CD4-positive, alpha-beta T cell treated with Interleukin-17A for 4 hours (primary cell): ENCODE results near the gene BMP2K.
"Not testable (repeated sequence)": the region's sequence is repeated elsewhere in the genome, so short reads cannot be mapped to it uniquely, and the experiment has no call there.

Experiments used
- DNase-seq: peaks from one replicate; pipeline ENCODE4 v3.0.0-alpha.2; 2020; ENCODE audit warnings: mixed read lengths

The BMP2K gene

DNA sequence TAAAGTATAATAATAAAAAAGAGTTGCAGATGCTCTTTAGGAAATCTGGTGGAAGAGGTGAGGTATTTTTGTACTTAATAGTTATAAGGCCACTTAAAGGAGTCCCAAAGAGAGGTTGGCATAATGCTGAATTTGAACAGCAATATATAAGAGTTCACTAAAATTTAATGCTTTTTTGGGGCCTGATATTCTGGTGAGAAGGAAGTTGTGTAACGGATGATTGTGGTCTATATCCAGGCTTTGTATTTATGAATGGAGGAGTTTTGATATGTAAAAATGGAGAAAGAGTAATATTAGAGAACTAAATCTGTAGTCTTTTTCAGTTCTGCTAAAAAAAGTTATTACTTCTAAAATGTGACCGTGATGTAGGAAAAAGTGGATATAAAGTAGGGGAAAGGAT is 20.4 kb downstream of the BMP2K start:
- DNase-seq, result no peak

DNA sequence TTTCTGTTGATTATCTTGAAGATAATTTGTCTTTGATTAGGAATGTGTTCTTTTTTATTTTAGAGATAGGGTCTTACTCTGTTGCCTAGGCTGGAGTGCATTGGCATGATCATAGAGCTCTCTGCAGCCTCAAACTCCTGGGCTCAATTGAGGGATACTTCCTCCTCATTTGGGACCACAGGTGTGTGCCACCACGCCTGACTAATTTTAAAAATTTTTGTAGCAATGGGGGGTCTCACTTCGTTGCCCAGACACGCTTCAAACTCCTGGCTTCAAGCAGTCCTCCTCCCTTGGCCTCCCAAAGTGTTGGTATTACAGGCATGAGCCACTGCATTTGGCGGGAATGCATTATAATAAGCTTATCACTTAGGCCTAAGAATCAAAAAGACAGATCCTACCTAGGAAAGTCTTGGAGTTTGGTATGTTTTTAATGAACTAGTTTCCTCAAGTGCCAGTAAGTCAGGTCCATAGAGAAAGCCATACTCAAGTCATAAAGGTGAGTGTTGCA is 21.7 kb downstream of the BMP2K start:
- DNase-seq, result no peak

- no peak for DNase-seq
These were observed 23.7 kb downstream of the BMP2K start for GRCh38 chr4:78799551-78800495.

- DNase-seq, result no peak
These were observed 24.8 kb downstream of the BMP2K start for GRCh38 chr4:78800965-78801364.

DNA sequence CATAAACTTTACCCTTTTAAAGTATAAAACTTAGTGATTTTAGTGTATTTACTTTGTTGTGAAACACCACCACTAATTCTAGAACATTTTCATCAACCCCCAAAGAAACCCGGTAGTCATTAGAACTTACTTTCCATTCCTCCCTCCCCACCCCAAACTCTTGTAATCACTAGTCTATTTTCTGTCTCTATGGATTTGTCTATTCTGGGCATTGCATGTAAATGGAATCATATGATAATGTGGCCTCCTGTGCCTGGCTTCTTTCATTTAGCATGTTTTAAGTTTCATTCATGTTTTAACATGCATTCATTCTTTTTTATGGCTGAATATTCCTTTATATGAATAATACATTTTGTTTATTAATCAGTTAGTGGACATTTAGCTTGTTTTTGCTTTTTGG is 27.8 kb downstream of the BMP2K start:
- DNase-seq, result no peak

GRCh38 chr4:78806943-78807460 is 30.9 kb downstream of the BMP2K start:
- DNase-seq, result no peak

DNA sequence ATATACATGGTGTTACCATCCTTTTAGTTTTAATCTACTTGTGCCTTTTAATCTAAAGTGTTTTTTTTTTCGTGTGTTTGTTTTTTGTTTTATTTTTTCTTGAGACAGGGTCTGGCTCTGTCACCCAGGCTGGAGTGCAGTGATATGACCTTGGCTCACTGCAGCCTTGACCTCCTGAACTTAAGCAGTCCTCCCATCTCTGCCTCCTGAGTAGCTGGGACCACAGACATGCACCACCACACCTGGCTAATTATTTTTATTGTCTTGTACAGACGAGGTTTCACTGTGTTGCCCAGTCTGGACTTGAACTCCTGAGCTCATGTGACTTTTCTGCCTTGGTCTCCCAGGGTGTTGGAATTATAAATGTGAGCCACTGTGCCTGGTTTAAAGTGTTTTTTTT is 33.1 kb downstream of the BMP2K start:
- no peak for DNase-seq

GRCh38 chr4:78809928-78810835 is 34.0 kb downstream of the BMP2K start:
- DNase-seq, result no peak

GRCh38 chr4:78811034-78811433 is 34.9 kb downstream of the BMP2K start:
- DNase-seq, result no peak

- no peak for DNase-seq
These were observed 42.5 kb downstream of the BMP2K start for GRCh38 chr4:78818530-78819079.

DNA sequence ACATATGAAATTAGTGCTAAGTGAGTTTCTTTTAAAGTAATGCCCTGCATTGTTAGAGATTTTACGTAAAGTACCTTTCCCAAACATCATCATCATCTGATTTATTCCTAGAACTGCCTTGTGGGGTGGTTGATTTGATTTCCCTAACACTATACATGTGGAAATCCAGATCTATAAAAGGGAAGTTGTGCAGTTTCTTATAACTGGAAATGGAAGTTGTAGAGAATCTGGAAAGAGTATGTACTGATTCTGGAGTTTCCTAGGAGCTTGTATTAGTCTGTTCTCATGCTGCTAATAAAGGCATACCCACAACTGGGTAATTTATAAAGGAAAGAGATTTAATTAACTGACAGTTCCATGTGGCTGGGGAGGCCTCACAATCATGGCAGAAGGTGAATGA is 47.9 kb downstream of the BMP2K start:
- DNase-seq, result no peak

DNA sequence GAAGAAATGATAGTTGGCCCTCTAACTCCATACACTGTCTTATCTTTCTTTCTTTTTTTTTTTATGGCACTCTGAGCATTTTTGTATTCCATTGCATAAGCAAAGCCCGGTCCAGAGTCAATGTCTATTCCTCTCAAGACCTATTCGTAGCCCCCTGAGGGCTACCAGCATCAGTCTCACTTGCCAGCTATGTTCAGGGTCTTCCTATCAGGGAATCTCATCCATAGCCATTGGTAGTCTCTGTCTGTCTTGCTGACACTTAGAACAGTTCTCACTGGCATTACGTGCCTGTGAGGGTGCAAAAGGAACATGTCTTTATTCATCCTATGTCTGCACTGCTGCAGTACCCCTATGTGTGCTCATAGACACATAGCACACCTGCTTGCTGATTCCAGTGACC is 51.0 kb downstream of the BMP2K start:
- DNase-seq, result no peak

DNA sequence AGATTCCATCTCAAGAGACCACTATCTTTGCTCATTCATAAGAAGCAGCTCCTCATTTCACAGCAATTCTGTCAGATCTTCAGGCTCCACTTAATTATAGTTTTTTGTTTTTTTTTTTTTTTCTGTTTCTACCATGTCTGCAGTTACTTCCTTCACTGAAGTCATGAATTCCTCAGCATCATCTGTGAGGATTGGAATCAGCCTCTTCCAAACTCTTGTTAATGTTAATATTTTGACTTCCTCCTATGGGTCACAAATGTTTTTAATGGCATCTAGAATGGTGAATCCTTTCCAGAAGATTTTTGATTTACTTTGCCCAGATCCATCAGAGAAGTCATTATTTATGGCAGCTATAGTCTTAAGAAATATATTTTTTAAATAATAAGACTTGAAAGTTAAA is 53.1 kb downstream of the BMP2K start:
- no peak for DNase-seq

GRCh38 chr4:78839676-78840075 is 63.5 kb downstream of the BMP2K start:
- not testable (repeated sequence) for DNase-seq

GRCh38 chr4:78840286-78840685 is 64.1 kb downstream of the BMP2K start:
- DNase-seq, result not testable (repeated sequence)

GRCh38 chr4:78845472-78845871 is 69.3 kb downstream of the BMP2K start:
- DNase-seq, result no peak

DNA sequence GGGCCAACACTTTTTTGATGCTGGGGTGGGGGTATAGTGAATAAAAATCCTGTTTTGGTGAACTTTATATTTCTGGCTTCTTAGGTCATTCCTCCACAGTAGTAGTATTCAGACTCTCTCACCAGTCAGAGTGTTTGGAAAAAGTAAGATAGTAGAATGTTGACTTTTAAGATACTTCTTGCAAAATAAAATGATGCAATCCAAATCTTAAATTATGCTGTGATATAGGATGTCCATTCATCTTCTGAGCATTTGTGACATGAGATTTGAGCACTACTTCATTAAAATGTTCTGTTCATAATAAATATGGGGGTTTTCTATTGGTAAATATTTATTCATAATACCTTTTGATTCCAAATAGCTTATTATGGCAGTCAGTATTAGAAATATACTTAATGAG is 70.1 kb downstream of the BMP2K start:
- DNase-seq, result no peak

GRCh38 chr4:78862314-78862737 is 86.2 kb downstream of the BMP2K start:
- no peak for DNase-seq

DNA sequence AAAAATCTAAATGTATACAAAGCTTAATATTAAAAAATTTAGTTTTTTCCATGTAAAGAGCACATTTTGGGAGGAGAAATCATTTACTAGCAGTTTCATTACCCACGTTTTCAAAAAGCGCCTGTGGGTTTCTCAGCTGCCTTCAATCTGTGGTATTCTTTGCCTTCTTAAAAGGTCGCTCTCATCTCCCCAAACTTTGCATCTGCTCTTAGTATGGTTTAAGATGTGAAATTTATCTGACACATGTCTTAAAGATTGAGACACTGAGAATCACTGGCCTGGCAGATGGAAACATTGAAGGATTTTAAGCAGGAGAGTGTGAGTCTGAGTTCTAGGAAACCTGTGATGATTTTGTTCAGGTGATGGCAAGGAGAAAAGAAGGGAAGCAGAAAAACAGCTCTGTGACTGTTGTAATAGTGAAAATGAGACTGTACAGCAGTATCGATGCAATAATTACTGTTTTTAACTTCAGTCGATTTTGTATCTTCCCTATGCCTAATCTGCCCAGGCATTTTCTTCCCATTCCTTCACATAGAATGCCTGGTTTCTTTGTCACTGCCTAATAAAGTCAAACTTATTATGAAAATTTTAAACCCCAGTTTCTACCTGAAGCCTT is 87.2 kb downstream of the BMP2K start:
- no peak for DNase-seq

DNA sequence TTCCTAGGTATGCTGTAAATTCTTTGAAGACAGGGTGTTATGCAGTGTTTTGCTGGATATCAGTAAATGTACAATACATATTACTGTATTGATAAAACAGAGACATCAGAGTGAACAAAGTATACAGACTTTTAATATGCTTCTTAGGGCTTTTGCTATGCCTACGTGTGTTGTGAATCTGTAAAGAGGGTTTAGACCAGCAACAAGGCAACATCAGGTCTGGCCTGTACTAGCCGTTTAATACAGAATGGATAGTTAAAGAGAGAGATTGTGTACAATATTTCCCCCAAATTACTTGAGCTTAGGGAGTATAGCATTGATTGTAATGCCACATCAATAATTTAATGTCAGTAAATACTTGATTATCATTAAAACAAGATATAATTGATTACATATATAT is 87.8 kb downstream of the BMP2K start:
- no peak for DNase-seq

- peak; percentile 18 for DNase-seq
These were observed 88.4 kb downstream of the BMP2K start for GRCh38 chr4:78864405-78865024.

DNA sequence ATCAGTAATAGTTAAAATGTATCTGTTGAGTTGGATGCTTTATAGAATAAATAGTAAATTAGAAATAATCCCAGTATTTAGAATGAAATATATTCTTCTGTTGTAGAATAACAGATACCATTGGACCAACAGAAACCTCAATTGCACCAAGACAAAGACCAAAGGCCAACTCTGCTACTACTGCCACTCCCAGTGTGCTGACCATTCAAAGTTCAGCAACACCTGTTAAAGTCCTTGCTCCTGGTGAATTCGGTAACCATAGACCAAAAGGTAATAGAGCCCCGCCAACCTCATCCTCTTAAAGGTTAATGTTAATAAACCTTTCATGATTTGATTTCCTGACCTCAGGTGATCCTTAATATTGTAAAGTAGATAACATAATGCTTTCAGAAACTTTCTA is 89.3 kb downstream of the BMP2K start:
- no peak for DNase-seq
